HepG2 (cell line): ENCODE measurements around the gene TRMT2A. TPM values are rescaled to one million over a fixed set of nuclear protein-coding genes. Genes with fewer than 3 reads are reported as not detected.

Experiments used
- ARNT2 ChIP-seq: sonication (generic); formaldehyde crosslinking; IDR thresholded peaks from 2 replicates; pipeline ENCODE4 v1.8.0; 2022; ENCODE audit warnings: mild to moderate bottlenecking, low read depth, missing genetic modification reagents, moderate library complexity
- ATAD3A ChIP-seq: sonication (generic); formaldehyde crosslinking; IDR thresholded peaks from 2 replicates; pipeline ENCODE4 v1.4.0; 2020; ENCODE audit warnings: missing genetic modification reagents
- CEBPB ChIP-seq: IDR thresholded peaks from 2 replicates; pipeline ENCODE4 v1.6.1; 2011; ENCODE audit warnings: low read depth, low read length, improper control_type of control experiment, borderline replicate concordance
- CHD2 ChIP-seq: IDR thresholded peaks from 2 replicates; pipeline ENCODE4 v1.6.1; 2011; ENCODE audit warnings: low read depth, low read length, improper control_type of control experiment
- NBN ChIP-seq: fragments of 450-650 bp; conservative IDR thresholded peaks from 2 replicates; pipeline ENCODE4 v1.6.1; 2017
- POLR2G ChIP-seq: fragments of 200-400 bp; formaldehyde crosslinking; IDR thresholded peaks from 2 replicates; pipeline ENCODE4 v1.6.1; 2018; ENCODE audit warnings: mild to moderate bottlenecking, low read depth, low read length, moderate library complexity
- TP53 ChIP-seq: sonication (generic); formaldehyde crosslinking; conservative IDR thresholded peaks from 2 replicates; pipeline ENCODE4 v1.4.0; 2020; ENCODE audit warnings: missing genetic modification reagents
- ZNF263 ChIP-seq: sonication (generic); formaldehyde crosslinking; IDR thresholded peaks from 2 replicates; pipeline ENCODE4 v1.4.0; 2020; ENCODE audit warnings: missing genetic modification reagents
- ZSCAN29 ChIP-seq: sonication (generic); formaldehyde crosslinking; conservative IDR thresholded peaks from 2 replicates; pipeline ENCODE4 v1.4.0; 2020; ENCODE audit warnings: mild to moderate bottlenecking, missing genetic modification reagents
- polyA plus RNA-seq, 8 experiments: library from polyadenylated mRNA; depleted of rRNA in 3 of 8; stranded (reverse) in 7 of 8; unstranded in 1 of 8; fragments of >200 nt; fragmentation: Illumina TruSeq in 4 of 8; extraction: Trizol in 4 of 8; gene quantifications; 2 replicates each; pipeline versions ENCODE4 v1.2.1 to v1.2.3, GENCODE V29; 2011 to 2016; ENCODE audit warnings: low read depth in 4 of 8, missing spikeins in 1 of 8, mixed read lengths in 1 of 8; ENCODE audit not compliant: insufficient read depth in 1 of 8
- total RNA-seq, 5 experiments: library from RNA; depleted of rRNA; stranded (reverse); fragments of >200 nt; fragmentation: Illumina TruSeq; extraction: Trizol; gene quantifications; 2 replicates each; pipeline ENCODE4 v1.2.3, GENCODE V29; 2016; ENCODE audit warnings: low read depth in 1 of 5
- TF ChIP-seq, protein P1 (sequence below): IDR thresholded peaks from 2 replicates; pipeline ENCODE4 v1.6.1; 2018; ENCODE audit warnings: missing genetic modification reagents
- TF ChIP-seq, protein P2 (sequence below): sonication (generic); formaldehyde crosslinking; IDR thresholded peaks from 2 replicates; pipeline ENCODE4 v1.4.0; 2020; ENCODE audit warnings: missing genetic modification reagents
- TF ChIP-seq, protein P3 (sequence below): sonication (generic); formaldehyde crosslinking; IDR thresholded peaks from 2 replicates; pipeline ENCODE4 v1.8.1; 2022; ENCODE audit warnings: low read depth, mild to moderate bottlenecking, missing genetic modification reagents
- TF ChIP-seq, protein P4 (sequence below): sonication (generic); formaldehyde crosslinking; IDR thresholded peaks from 2 replicates; pipeline ENCODE4 v1.4.0; 2020; ENCODE audit warnings: missing genetic modification reagents, mild to moderate bottlenecking, borderline replicate concordance
- TF ChIP-seq, protein P5 (sequence below): sonication (generic); formaldehyde crosslinking; IDR thresholded peaks from 2 replicates; pipeline ENCODE4 v1.5.1; 2020; ENCODE audit warnings: mild to moderate bottlenecking, missing genetic modification reagents, borderline replicate concordance
- TF ChIP-seq, protein P6 (sequence below): sonication (generic); formaldehyde crosslinking; IDR thresholded peaks from 2 replicates; pipeline ENCODE4 v1.5.0; 2020; ENCODE audit warnings: mild to moderate bottlenecking, missing genetic modification reagents, moderate library complexity

Gene TRMT2A
- total and polyA plus RNA-seq, 2 of the 13 experiments (the other 11 are each of a cell fraction or from before 2014, with no cell fraction given) = 24.0 to 30.3 TPM

DNA sequence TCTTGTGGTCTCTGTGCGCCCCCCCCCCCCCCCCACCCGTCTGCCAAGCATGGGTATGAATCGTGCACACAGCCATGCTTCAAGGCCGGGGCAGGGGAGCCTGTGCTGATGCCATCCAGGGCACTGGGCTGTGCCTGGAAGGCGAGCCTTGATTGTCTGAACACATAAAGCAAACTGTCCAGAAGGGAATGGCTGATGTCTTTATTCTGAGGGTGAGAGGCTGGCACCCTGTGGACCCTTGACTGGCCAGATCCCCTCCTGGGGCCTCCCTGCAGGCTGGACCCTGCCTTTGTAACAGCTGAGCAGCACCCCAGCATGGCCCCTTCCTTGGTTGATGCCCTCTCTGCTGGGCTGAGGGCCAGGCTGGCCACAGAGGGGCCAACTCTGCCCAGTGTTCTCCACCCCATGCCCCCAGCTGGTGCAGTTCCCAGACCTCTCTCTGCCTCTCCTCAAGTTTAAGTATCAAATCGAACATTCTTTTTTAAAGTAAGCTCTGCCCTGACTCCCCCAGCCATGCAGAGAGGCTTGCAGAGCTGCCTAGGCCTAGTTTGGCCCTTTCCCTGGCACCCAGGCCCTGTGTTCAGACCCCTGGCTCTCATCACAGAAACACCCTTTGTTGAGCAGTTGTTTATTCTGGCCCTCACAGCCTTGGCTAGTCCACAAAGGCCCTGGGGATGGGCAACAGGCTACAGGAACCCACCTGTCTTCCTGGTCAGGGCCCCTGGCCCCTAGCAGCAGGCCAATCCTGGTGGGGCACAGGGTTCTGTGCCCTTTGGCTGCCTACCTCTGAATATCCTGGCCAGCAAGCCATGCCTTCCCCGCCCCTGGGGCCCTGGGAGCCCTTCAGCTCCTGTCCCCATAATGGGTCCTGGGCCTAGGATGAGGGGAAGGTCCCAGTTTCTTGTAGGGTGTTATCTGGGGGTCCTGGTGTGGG, 5.1 kb downstream of the TRMT2A start (continued):
- TF ChIP-seq ARNT2 = no peak
- TF ChIP-seq, protein P1, sequence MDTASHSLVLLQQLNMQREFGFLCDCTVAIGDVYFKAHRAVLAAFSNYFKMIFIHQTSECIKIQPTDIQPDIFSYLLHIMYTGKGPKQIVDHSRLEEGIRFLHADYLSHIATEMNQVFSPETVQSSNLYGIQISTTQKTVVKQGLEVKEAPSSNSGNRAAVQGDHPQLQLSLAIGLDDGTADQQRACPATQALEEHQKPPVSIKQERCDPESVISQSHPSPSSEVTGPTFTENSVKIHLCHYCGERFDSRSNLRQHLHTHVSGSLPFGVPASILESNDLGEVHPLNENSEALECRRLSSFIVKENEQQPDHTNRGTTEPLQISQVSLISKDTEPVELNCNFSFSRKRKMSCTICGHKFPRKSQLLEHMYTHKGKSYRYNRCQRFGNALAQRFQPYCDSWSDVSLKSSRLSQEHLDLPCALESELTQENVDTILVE (CRISPR knock-in tag) = no peak
- TF ChIP-seq, protein P2, sequence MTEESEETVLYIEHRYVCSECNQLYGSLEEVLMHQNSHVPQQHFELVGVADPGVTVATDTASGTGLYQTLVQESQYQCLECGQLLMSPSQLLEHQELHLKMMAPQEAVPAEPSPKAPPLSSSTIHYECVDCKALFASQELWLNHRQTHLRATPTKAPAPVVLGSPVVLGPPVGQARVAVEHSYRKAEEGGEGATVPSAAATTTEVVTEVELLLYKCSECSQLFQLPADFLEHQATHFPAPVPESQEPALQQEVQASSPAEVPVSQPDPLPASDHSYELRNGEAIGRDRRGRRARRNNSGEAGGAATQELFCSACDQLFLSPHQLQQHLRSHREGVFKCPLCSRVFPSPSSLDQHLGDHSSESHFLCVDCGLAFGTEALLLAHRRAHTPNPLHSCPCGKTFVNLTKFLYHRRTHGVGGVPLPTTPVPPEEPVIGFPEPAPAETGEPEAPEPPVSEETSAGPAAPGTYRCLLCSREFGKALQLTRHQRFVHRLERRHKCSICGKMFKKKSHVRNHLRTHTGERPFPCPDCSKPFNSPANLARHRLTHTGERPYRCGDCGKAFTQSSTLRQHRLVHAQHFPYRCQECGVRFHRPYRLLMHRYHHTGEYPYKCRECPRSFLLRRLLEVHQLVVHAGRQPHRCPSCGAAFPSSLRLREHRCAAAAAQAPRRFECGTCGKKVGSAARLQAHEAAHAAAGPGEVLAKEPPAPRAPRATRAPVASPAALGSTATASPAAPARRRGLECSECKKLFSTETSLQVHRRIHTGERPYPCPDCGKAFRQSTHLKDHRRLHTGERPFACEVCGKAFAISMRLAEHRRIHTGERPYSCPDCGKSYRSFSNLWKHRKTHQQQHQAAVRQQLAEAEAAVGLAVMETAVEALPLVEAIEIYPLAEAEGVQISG (CRISPR knock-in tag) = 0 out of 2 replicates have a peak, but pooled peaks have one; percentile 25
- TF ChIP-seq, protein P3, sequence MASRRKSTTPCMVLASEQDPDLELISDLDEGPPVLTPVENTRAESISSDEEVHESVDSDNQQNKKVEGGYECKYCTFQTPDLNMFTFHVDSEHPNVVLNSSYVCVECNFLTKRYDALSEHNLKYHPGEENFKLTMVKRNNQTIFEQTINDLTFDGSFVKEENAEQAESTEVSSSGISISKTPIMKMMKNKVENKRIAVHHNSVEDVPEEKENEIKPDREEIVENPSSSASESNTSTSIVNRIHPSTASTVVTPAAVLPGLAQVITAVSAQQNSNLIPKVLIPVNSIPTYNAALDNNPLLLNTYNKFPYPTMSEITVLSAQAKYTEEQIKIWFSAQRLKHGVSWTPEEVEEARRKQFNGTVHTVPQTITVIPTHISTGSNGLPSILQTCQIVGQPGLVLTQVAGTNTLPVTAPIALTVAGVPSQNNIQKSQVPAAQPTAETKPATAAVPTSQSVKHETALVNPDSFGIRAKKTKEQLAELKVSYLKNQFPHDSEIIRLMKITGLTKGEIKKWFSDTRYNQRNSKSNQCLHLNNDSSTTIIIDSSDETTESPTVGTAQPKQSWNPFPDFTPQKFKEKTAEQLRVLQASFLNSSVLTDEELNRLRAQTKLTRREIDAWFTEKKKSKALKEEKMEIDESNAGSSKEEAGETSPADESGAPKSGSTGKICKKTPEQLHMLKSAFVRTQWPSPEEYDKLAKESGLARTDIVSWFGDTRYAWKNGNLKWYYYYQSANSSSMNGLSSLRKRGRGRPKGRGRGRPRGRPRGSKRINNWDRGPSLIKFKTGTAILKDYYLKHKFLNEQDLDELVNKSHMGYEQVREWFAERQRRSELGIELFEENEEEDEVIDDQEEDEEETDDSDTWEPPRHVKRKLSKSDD (CRISPR knock-in tag) = no peak
- no peak for TF ChIP-seq ZSCAN29 (CRISPR knock-in tag)
- TF ChIP-seq CHD2 = no peak
- TF ChIP-seq, protein P4, sequence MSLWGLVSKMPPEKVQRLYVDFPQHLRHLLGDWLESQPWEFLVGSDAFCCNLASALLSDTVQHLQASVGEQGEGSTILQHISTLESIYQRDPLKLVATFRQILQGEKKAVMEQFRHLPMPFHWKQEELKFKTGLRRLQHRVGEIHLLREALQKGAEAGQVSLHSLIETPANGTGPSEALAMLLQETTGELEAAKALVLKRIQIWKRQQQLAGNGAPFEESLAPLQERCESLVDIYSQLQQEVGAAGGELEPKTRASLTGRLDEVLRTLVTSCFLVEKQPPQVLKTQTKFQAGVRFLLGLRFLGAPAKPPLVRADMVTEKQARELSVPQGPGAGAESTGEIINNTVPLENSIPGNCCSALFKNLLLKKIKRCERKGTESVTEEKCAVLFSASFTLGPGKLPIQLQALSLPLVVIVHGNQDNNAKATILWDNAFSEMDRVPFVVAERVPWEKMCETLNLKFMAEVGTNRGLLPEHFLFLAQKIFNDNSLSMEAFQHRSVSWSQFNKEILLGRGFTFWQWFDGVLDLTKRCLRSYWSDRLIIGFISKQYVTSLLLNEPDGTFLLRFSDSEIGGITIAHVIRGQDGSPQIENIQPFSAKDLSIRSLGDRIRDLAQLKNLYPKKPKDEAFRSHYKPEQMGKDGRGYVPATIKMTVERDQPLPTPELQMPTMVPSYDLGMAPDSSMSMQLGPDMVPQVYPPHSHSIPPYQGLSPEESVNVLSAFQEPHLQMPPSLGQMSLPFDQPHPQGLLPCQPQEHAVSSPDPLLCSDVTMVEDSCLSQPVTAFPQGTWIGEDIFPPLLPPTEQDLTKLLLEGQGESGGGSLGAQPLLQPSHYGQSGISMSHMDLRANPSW (CRISPR knock-in tag) = no peak
- TF ChIP-seq, protein P5, sequence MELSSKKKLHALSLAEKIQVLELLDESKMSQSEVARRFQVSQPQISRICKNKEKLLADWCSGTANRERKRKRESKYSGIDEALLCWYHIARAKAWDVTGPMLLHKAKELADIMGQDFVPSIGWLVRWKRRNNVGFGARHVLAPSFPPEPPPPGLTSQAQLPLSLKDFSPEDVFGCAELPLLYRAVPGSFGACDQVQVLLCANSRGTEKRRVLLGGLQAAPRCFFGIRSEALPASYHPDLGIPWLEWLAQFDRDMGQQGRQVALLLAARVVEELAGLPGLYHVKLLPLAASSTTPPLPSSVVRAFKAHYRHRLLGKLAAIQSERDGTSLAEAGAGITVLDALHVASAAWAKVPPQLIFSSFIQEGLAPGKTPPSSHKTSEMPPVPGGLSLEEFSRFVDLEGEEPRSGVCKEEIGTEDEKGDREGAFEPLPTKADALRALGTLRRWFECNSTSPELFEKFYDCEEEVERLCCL (CRISPR knock-in tag) = no peak
- TF ChIP-seq POLR2G = peak; percentile 68
- no peak for TF ChIP-seq CEBPB
- TF ChIP-seq, protein P6, sequence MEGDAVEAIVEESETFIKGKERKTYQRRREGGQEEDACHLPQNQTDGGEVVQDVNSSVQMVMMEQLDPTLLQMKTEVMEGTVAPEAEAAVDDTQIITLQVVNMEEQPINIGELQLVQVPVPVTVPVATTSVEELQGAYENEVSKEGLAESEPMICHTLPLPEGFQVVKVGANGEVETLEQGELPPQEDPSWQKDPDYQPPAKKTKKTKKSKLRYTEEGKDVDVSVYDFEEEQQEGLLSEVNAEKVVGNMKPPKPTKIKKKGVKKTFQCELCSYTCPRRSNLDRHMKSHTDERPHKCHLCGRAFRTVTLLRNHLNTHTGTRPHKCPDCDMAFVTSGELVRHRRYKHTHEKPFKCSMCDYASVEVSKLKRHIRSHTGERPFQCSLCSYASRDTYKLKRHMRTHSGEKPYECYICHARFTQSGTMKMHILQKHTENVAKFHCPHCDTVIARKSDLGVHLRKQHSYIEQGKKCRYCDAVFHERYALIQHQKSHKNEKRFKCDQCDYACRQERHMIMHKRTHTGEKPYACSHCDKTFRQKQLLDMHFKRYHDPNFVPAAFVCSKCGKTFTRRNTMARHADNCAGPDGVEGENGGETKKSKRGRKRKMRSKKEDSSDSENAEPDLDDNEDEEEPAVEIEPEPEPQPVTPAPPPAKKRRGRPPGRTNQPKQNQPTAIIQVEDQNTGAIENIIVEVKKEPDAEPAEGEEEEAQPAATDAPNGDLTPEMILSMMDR (CRISPR knock-in tag) = no peak
- no peak for TF ChIP-seq TP53 (CRISPR knock-in tag)
- no peak for TF ChIP-seq NBN
- TF ChIP-seq ATAD3A (CRISPR knock-in tag) = no peak
- TF ChIP-seq ZNF263 = no peak
